ENCODE measurements around the gene SEC14L1.
"Not testable (repeated sequence)": the region's sequence is repeated elsewhere in the genome, so short reads cannot be mapped to it uniquely, and the experiment has no call there.

SEC14L1 gene

GRCh38 chr17:77245162-77245926, 104.6 kb downstream of the SEC14L1 start:
- no peak for DNase-seq

GRCh38 chr17:77246110-77247047, 105.6 kb downstream of the SEC14L1 start:
- DNase-seq, result no peak

GRCh38 chr17:77247048-77247541, 106.3 kb downstream of the SEC14L1 start:
- peak; percentile 80 for DNase-seq

- DNase-seq, result no peak
Measured at GRCh38 chr17:77247609-77248008, 106.8 kb downstream of the SEC14L1 start.

GRCh38 chr17:77248216-77249114, 107.7 kb downstream of the SEC14L1 start:
- no peak for DNase-seq

GRCh38 chr17:77251622-77252183, 110.9 kb downstream of the SEC14L1 start:
- DNase-seq, result no peak

GRCh38 chr17:77252306-77252705, 111.5 kb downstream of the SEC14L1 start:
- DNase-seq, result not testable (repeated sequence)

- DNase-seq, result no peak
Measured at GRCh38 chr17:77253611-77254051, 112.9 kb downstream of the SEC14L1 start.

GRCh38 chr17:77254951-77255825, 114.4 kb downstream of the SEC14L1 start:
- DNase-seq, result no peak

- not testable (repeated sequence) for DNase-seq
Measured at GRCh38 chr17:77255970-77256369, 115.2 kb downstream of the SEC14L1 start.

- DNase-seq, result no peak
Measured at GRCh38 chr17:77256710-77257109, 115.9 kb downstream of the SEC14L1 start.

GRCh38 chr17:77257169-77257568, 116.4 kb downstream of the SEC14L1 start:
- no peak for DNase-seq

GRCh38 chr17:77257596-77258458, 117.1 kb downstream of the SEC14L1 start:
- no peak for DNase-seq

GRCh38 chr17:77258638-77259037, 117.9 kb downstream of the SEC14L1 start:
- DNase-seq, result no peak

- DNase-seq, result no peak
Measured at GRCh38 chr17:77264617-77265230, 124.0 kb downstream of the SEC14L1 start.

GRCh38 chr17:77266213-77266612, 125.4 kb downstream of the SEC14L1 start:
- DNase-seq, result no peak

All from activated effector memory CD4-positive, alpha-beta T cell treated with Interleukin-2 at 50 U/mL for 16 hours (primary cell).